Measurements from ENCODE around the gene HCAR3. TPM values are rescaled to one million over a fixed set of nuclear protein-coding genes. Genes with fewer than 3 reads are reported as not detected.
"Not testable (repeated sequence)": the region's sequence is repeated elsewhere in the genome, so short reads cannot be mapped to it uniquely, and the experiment has no call there.

Gene HCAR3
- polyA plus RNA-seq, 1 donor from 2014 or later: not detected

- Histone ChIP-seq H3K27ac (ENCODE audit: low read length) (no peak overlapping the region), H3K9ac (ENCODE audit: low read length) (no peak overlapping the region), H3K4me3 (ENCODE audit: low read length) (no peak overlapping the region), H2AFZ (ENCODE audit: low read depth, low read length) (no peak overlapping the region), H4K20me1 (ENCODE audit: insufficient read depth) (no peaks in the 10 kb centered on the region), H3K9me2 (ENCODE audit: insufficient read depth, low read length) (no peaks in the 10 kb centered on the region), H3K79me2 (replicated peaks; ENCODE audit: insufficient read depth, low read length) (no peaks in the 10 kb centered on the region), H3K36me3 (ENCODE audit: insufficient read depth, low read length) (no peaks in the 10 kb centered on the region), H3K4me2 (ENCODE audit: low read length) (no peak overlapping the region), H3K27me3 (ENCODE audit: insufficient read depth, low read depth, low read length) (no peaks in the 10 kb centered on the region), H3F3A (ENCODE audit: insufficient read depth, low read length, poor library complexity, severe bottlenecking) (no peaks in the 10 kb centered on the region), H3K9me3 (ENCODE audit: low read length) (no peaks in the 10 kb centered on the region)
- no peak for TF ChIP-seq POLR2AphosphoS5 (IDR thresholded peaks at IDR 0.05)
- no peak for TF ChIP-seq SMC3 (conservative IDR thresholded peaks at IDR 0.05; ENCODE audit: poor library complexity)
Observed at GRCh38 chr12:122722387-122722786, 5.8 kb upstream of the HCAR3 start.

- no peaks in the 10 kb centered on the region for H3K9me3 ChIP-seq (ENCODE audit: low read length)
- no peaks in the 10 kb centered on the region for H3K27me3 ChIP-seq (ENCODE audit: insufficient read depth, low read depth, low read length)
- H2AFZ ChIP-seq (ENCODE audit: low read depth, low read length): no peak overlapping the region
- H3K79me2 ChIP-seq (replicated peaks; ENCODE audit: insufficient read depth, low read length): no peaks in the 10 kb centered on the region
- no peak overlapping the region for H3K4me2 ChIP-seq (ENCODE audit: low read length)
- no peaks in the 10 kb centered on the region for H3F3A ChIP-seq (ENCODE audit: insufficient read depth, low read length, poor library complexity, severe bottlenecking)
- no peak overlapping the region for H3K4me3 ChIP-seq (ENCODE audit: low read length)
- no peaks in the 10 kb centered on the region for H4K20me1 ChIP-seq (ENCODE audit: insufficient read depth)
- TF ChIP-seq CTCF (IDR thresholded peaks at IDR 0.05; ENCODE audit: poor library complexity, severe bottlenecking) (no peak), POLR2AphosphoS5 (IDR thresholded peaks at IDR 0.05) (no peak), REST (IDR thresholded peaks at IDR 0.05; ENCODE audit: borderline replicate concordance) (no peak), TAF1 (IDR thresholded peaks at IDR 0.05; ENCODE audit: low read depth) (no peak), SMC3 (conservative IDR thresholded peaks at IDR 0.05; ENCODE audit: poor library complexity) (no peak), EP300 (conservative IDR thresholded peaks at IDR 0.05; ENCODE audit: poor library complexity, severe bottlenecking) (no peak), RAD21 (conservative IDR thresholded peaks at IDR 0.05) (no peak), MXI1 (conservative IDR thresholded peaks at IDR 0.05; ENCODE audit: poor library complexity, severe bottlenecking) (no peak), EZH2 (IDR thresholded peaks at IDR 0.05; ENCODE audit: borderline replicate concordance, insufficient read depth, low read length, poor library complexity, severe bottlenecking) (no peak)
- no peak overlapping the region for H3K27ac ChIP-seq (ENCODE audit: low read length)
- H3K9me2 ChIP-seq (ENCODE audit: insufficient read depth, low read length): no peaks in the 10 kb centered on the region
- H3K36me3 ChIP-seq (ENCODE audit: insufficient read depth, low read length): no peaks in the 10 kb centered on the region
- H3K9ac ChIP-seq (ENCODE audit: low read length): no peak overlapping the region
Observed at GRCh38 chr12:122721057-122721545, 4.5 kb upstream of the HCAR3 start.

- H3K4me3 ChIP-seq (ENCODE audit: low read length); H3K27me3 ChIP-seq (ENCODE audit: insufficient read depth, low read depth, low read length); H4K20me1 ChIP-seq (ENCODE audit: insufficient read depth); H2AFZ ChIP-seq (ENCODE audit: low read depth, low read length); H3K27ac ChIP-seq (ENCODE audit: low read length); H3K79me2 ChIP-seq (replicated peaks; ENCODE audit: insufficient read depth, low read length); H3K4me2 ChIP-seq (ENCODE audit: low read length); H3K9me3 ChIP-seq (ENCODE audit: low read length); H3K9ac ChIP-seq (ENCODE audit: low read length); H3F3A ChIP-seq (ENCODE audit: insufficient read depth, low read length, poor library complexity, severe bottlenecking); H3K36me3 ChIP-seq (ENCODE audit: insufficient read depth, low read length); H3K9me2 ChIP-seq (ENCODE audit: insufficient read depth, low read length): not testable (repeated sequence)
Observed at GRCh38 chr12:122715211-122715610, 1.4 kb downstream of the HCAR3 start.

GRCh38 chr12:122713491-122714188, 3.0 kb downstream of the HCAR3 start:
- not testable (repeated sequence) for H3K27me3 ChIP-seq (ENCODE audit: insufficient read depth, low read depth, low read length); H3K4me2 ChIP-seq (ENCODE audit: low read length); H3K36me3 ChIP-seq (ENCODE audit: insufficient read depth, low read length); H3F3A ChIP-seq (ENCODE audit: insufficient read depth, low read length, poor library complexity, severe bottlenecking); H3K9me3 ChIP-seq (ENCODE audit: low read length); H3K27ac ChIP-seq (ENCODE audit: low read length); H3K4me3 ChIP-seq (ENCODE audit: low read length); H4K20me1 ChIP-seq (ENCODE audit: insufficient read depth); H3K9ac ChIP-seq (ENCODE audit: low read length); H3K79me2 ChIP-seq (replicated peaks; ENCODE audit: insufficient read depth, low read length); H3K9me2 ChIP-seq (ENCODE audit: insufficient read depth, low read length); H2AFZ ChIP-seq (ENCODE audit: low read depth, low read length)

GRCh38 chr12:122711266-122711665, 5.3 kb downstream of the HCAR3 start:
- H3K4me2 ChIP-seq (ENCODE audit: low read length): not testable (repeated sequence)

More at GRCh38 chr12:122711266-122711665, 5.3 kb downstream of the HCAR3 start:
- not testable (repeated sequence) for H3K27ac ChIP-seq (ENCODE audit: low read length); H3K79me2 ChIP-seq (replicated peaks; ENCODE audit: insufficient read depth, low read length); H3K9me3 ChIP-seq (ENCODE audit: low read length); H2AFZ ChIP-seq (ENCODE audit: low read depth, low read length); H3K27me3 ChIP-seq (ENCODE audit: insufficient read depth, low read depth, low read length); H4K20me1 ChIP-seq (ENCODE audit: insufficient read depth); H3K9me2 ChIP-seq (ENCODE audit: insufficient read depth, low read length); H3K9ac ChIP-seq (ENCODE audit: low read length); H3K4me3 ChIP-seq (ENCODE audit: low read length); H3K36me3 ChIP-seq (ENCODE audit: insufficient read depth, low read length); H3F3A ChIP-seq (ENCODE audit: insufficient read depth, low read length, poor library complexity, severe bottlenecking)
